Brain microvascular endothelial cell (primary cell): ENCODE data around the gene TMEM273.

Experiments used
- DNase-seq: peaks from one replicate; pipeline ENCODE4 v3.0.0-alpha.2; 2020
- H3K27ac ChIP-seq: fragments of 250-450 bp; sonication (Bioruptor Pico); 2 replicates; pipeline ENCODE4 v1.5.1; 2020; ENCODE audit warnings: mild to moderate bottlenecking, moderate library complexity
- H3K27me3 ChIP-seq: fragments of 250-450 bp; sonication (Bioruptor Pico); replicated peaks from 2 replicates; pipeline ENCODE4 v1.5.1; 2020; ENCODE audit warnings: mild to moderate bottlenecking
- H3K36me3 ChIP-seq: fragments of 250-450 bp; sonication (Bioruptor Pico); replicated peaks from 2 replicates; pipeline ENCODE4 v1.5.1; 2020; ENCODE audit warnings: mild to moderate bottlenecking
- H3K4me3 ChIP-seq: 2 replicates; pipeline ENCODE4 v1.5.1; 2011; ENCODE audit warnings: low read depth, mild to moderate bottlenecking, control low read depth, low read length, moderate library complexity
- CTCF ChIP-seq: IDR thresholded peaks from 2 replicates; pipeline ENCODE4 v1.5.1; 2011; ENCODE audit warnings: low read depth, mild to moderate bottlenecking, moderate library complexity, low read length, control low read depth, inconsistent platforms; ENCODE audit errors: missing control alignments
- in situ Hi-C: cut with HindIII; loops from 2 replicates; pipeline ENCODE4 v1.10.0; 2017; ENCODE audit warnings: low sequenced_read_pairs, low pct_ligation_motif_present

The TMEM273 gene

GRCh38 chr10:49228677-49229076 is 40.5 kb upstream of the TMEM273 start:
- in situ Hi-C loops: no loop called here

GRCh38 chr10:49227406-49227805 is 39.2 kb upstream of the TMEM273 start:
- TF ChIP-seq CTCF: no peak
- in situ Hi-C loops: no loop called here
- H3K27me3 ChIP-seq: no peaks in the 10 kb centered on the region
- no peak for DNase-seq
- no peak overlapping the region for H3K4me3 ChIP-seq
- no peak overlapping the region for H3K27ac ChIP-seq
- H3K36me3 ChIP-seq: no peaks in the 10 kb centered on the region

More at GRCh38 chr10:49228677-49229076, 40.5 kb upstream of the TMEM273 start:
- Histone ChIP-seq H3K36me3 (no peaks in the 10 kb centered on the region), H3K27me3 (no peaks in the 10 kb centered on the region), H3K27ac (no peak overlapping the region), H3K4me3 (no peak overlapping the region)
- no peak for TF ChIP-seq CTCF
- no peak for DNase-seq

GRCh38 chr10:49226594-49226993 is 38.4 kb upstream of the TMEM273 start:
- DNase-seq: no peak
- Histone ChIP-seq H3K36me3 (no peaks in the 10 kb centered on the region), H3K27ac (no peak overlapping the region), H3K4me3 (no peak overlapping the region), H3K27me3 (no peaks in the 10 kb centered on the region)
- in situ Hi-C loops: no loop called here
- TF ChIP-seq CTCF: no peak

GRCh38 chr10:49225218-49225876 is 37.2 kb upstream of the TMEM273 start:
- no peaks in the 10 kb centered on the region for H3K27me3 ChIP-seq
- TF ChIP-seq CTCF: no peak
- no peak for DNase-seq
- in situ Hi-C loops: no loop called here
- no peak overlapping the region for H3K27ac ChIP-seq
- no peak overlapping the region for H3K4me3 ChIP-seq
- no peaks in the 10 kb centered on the region for H3K36me3 ChIP-seq

- Histone ChIP-seq H3K27me3 (no peaks in the 10 kb centered on the region), H3K4me3 (no peak overlapping the region), H3K36me3 (no peaks in the 10 kb centered on the region), H3K27ac (no peak overlapping the region)
- TF ChIP-seq CTCF: no peak
- in situ Hi-C loops: no loop called here
- DNase-seq: no peak
Observed at GRCh38 chr10:49223205-49223604, 35.0 kb upstream of the TMEM273 start.

GRCh38 chr10:49222170-49222569 is 34.0 kb upstream of the TMEM273 start:
- Histone ChIP-seq H3K36me3 (no peaks in the 10 kb centered on the region), H3K27me3 (no peaks in the 10 kb centered on the region), H3K27ac (no peak overlapping the region), H3K4me3 (no peak overlapping the region)
- no peak for TF ChIP-seq CTCF
- in situ Hi-C loops: no loop called here
- DNase-seq: no peak
